H9 (cell line): Measurements from ENCODE around the gene MLPH. TPM values are rescaled to one million over a fixed set of nuclear protein-coding genes. Genes with fewer than 3 reads are reported as not detected.

Experiments used
- DNase-seq: peaks from one replicate; pipeline ENCODE4 v3.0.0-alpha.2; 2017
- H2AFZ ChIP-seq: one replicate; pipeline ENCODE4 v1.6.1; 2013; ENCODE audit warnings: mild to moderate bottlenecking, low read length, control low read depth, moderate library complexity
- H2AK5ac ChIP-seq: 2 replicates; pipeline ENCODE4 v1.6.1; 2013; ENCODE audit warnings: low read length, control low read depth, mixed read lengths; ENCODE audit not compliant: insufficient read length
- H2BK120ac ChIP-seq: one replicate; pipeline ENCODE4 v1.6.1; 2013; ENCODE audit warnings: low read depth, mild to moderate bottlenecking, low read length, control low read depth, inconsistent platforms; ENCODE audit not compliant: poor library complexity, severe bottlenecking
- H2BK12ac ChIP-seq: 2 replicates; pipeline ENCODE4 v1.6.1; 2013; ENCODE audit warnings: low read length, control low read depth, mixed read lengths, low read depth; ENCODE audit not compliant: insufficient read length
- H2BK15ac ChIP-seq: 2 replicates; pipeline ENCODE4 v1.6.1; 2013; ENCODE audit warnings: low read depth, low read length, control low read depth
- H2BK20ac ChIP-seq: one replicate; pipeline ENCODE4 v1.6.1; 2013; ENCODE audit warnings: low read depth, mild to moderate bottlenecking, low read length, control low read depth, inconsistent platforms; ENCODE audit not compliant: poor library complexity, severe bottlenecking
- H2BK5ac ChIP-seq: 2 replicates; pipeline ENCODE4 v1.6.1; 2013; ENCODE audit warnings: low read length, control low read depth, mixed read lengths; ENCODE audit not compliant: insufficient read length
- H3K14ac ChIP-seq: 2 replicates; pipeline ENCODE4 v1.6.1; 2013; ENCODE audit warnings: low read length, control low read depth; ENCODE audit not compliant: insufficient read depth
- H3K18ac ChIP-seq: 2 replicates; pipeline ENCODE4 v1.6.1; 2013; ENCODE audit warnings: low read depth, mild to moderate bottlenecking, mixed read lengths, low read length, control low read depth; ENCODE audit not compliant: insufficient read length
- H3K23ac ChIP-seq: 2 replicates; pipeline ENCODE4 v1.6.1; 2013; ENCODE audit warnings: low read length, control low read depth, mixed read lengths, low read depth; ENCODE audit not compliant: insufficient read length
- H3K23me2 ChIP-seq: 2 replicates; pipeline ENCODE4 v1.6.1; 2013; ENCODE audit warnings: low read depth, mild to moderate bottlenecking, mixed read lengths, low read length, control low read depth; ENCODE audit not compliant: insufficient read length, poor library complexity, severe bottlenecking
- H3K27ac ChIP-seq: 2 replicates; pipeline ENCODE4 v1.5.1; 2013; ENCODE audit warnings: low read length, control low read depth, mixed read lengths, low read depth; ENCODE audit not compliant: insufficient read length
- H3K27me3 ChIP-seq: 2 replicates; pipeline ENCODE4 v1.6.1; 2013; ENCODE audit warnings: low read length, control low read depth, inconsistent platforms; ENCODE audit not compliant: insufficient read depth
- H3K4ac ChIP-seq: 2 replicates; pipeline ENCODE4 v1.6.1; 2013; ENCODE audit warnings: low read depth, mild to moderate bottlenecking, control low read depth, inconsistent platforms, low read length, moderate library complexity
- H3K4me1 ChIP-seq: 2 replicates; pipeline ENCODE4 v1.6.1; 2013; ENCODE audit warnings: low read length, control low read depth, inconsistent platforms; ENCODE audit not compliant: insufficient read depth
- H3K4me2 ChIP-seq: 2 replicates; pipeline ENCODE4 v1.6.1; 2013; ENCODE audit warnings: low read length, control low read depth, mixed read lengths; ENCODE audit not compliant: insufficient read length, insufficient read depth
- H3K56ac ChIP-seq: 2 replicates; pipeline ENCODE4 v1.6.1; 2013; ENCODE audit warnings: low read depth, mild to moderate bottlenecking, mixed read lengths, low read length, control low read depth; ENCODE audit not compliant: insufficient read length
- H3K79me1 ChIP-seq: 2 replicates; pipeline ENCODE4 v1.6.1; 2013; ENCODE audit warnings: low read depth, mild to moderate bottlenecking, moderate library complexity, low read length, control low read depth, inconsistent platforms; ENCODE audit not compliant: insufficient read depth, poor library complexity, severe bottlenecking
- H3K79me2 ChIP-seq: 2 replicates; pipeline ENCODE4 v1.6.1; 2013; ENCODE audit warnings: low read length, control low read depth, inconsistent platforms; ENCODE audit not compliant: insufficient read depth
- H3K9ac ChIP-seq: 2 replicates; pipeline ENCODE4 v1.6.1; 2013; ENCODE audit warnings: low read length, control low read depth, mixed read lengths; ENCODE audit not compliant: insufficient read length; ENCODE audit errors: extremely low read depth
- H3K9me3 ChIP-seq: one replicate; pipeline ENCODE4 v1.6.1; 2013; ENCODE audit warnings: low read depth, low read length, inconsistent platforms; ENCODE audit not compliant: control insufficient read depth
- H3T11ph ChIP-seq: one replicate; pipeline ENCODE4 v1.6.1; 2013; ENCODE audit warnings: mild to moderate bottlenecking, low read length, control low read depth, inconsistent platforms
- H4K20me1 ChIP-seq: one replicate; pipeline ENCODE4 v1.6.1; 2013; ENCODE audit not compliant: control insufficient read depth, insufficient read length, insufficient read depth
- H4K5ac ChIP-seq: 2 replicates; pipeline ENCODE4 v1.6.1; 2013; ENCODE audit warnings: low read depth, mild to moderate bottlenecking, mixed read lengths, low read length, control low read depth; ENCODE audit not compliant: insufficient read length
- H4K8ac ChIP-seq: replicated peaks from 2 replicates; pipeline ENCODE4 v1.6.1; 2013; ENCODE audit warnings: low read length, control low read depth, mixed read lengths, low read depth; ENCODE audit not compliant: insufficient read length
- H4K91ac ChIP-seq: 2 replicates; pipeline ENCODE4 v1.6.1; 2013; ENCODE audit warnings: low read depth, mild to moderate bottlenecking, moderate library complexity, mixed read lengths, low read length, control low read depth; ENCODE audit not compliant: insufficient read length
- H3K27ac Mint-ChIP-seq, 3 experiments: 2 replicates in 2 of 3; 3 replicates in 1 of 3; pipeline ENCODE4 v1.8.0; 2020 to 2021; ENCODE audit warnings: mixed read lengths in 3 of 3, mild to moderate bottlenecking in 1 of 3, moderate library complexity in 1 of 3
- H3K27me3 Mint-ChIP-seq: 2 replicates; pipeline ENCODE4 v1.8.0; 2021; ENCODE audit warnings: low read depth, mild to moderate bottlenecking, moderate library complexity, mixed read lengths
- H3K36me3 Mint-ChIP-seq, 3 experiments: 2 replicates in 2 of 3; 3 replicates in 1 of 3; pipeline ENCODE4 v1.8.0; 2020 to 2021; ENCODE audit warnings: low read depth in 3 of 3, mixed read lengths in 3 of 3; ENCODE audit not compliant: insufficient read depth in 1 of 3
- H3K4me1 Mint-ChIP-seq, 2 experiments: 2 replicates each; pipeline ENCODE4 v1.8.0; 2020; ENCODE audit warnings: mixed read lengths in 2 of 2
- H3K4me3 Mint-ChIP-seq, 2 experiments: 2 replicates in 1 of 2; 3 replicates in 1 of 2; pipeline ENCODE4 v1.8.0; 2020 to 2021; ENCODE audit warnings: mild to moderate bottlenecking in 2 of 2, mixed read lengths in 2 of 2, moderate library complexity in 1 of 2
- H3K9me3 Mint-ChIP-seq, 2 experiments: 2 replicates in 1 of 2; 3 replicates in 1 of 2; pipeline ENCODE4 v1.8.0; 2020; ENCODE audit warnings: mild to moderate bottlenecking in 2 of 2, mixed read lengths in 2 of 2, moderate library complexity in 1 of 2
- WGBS: extraction: QIAGEN DNeasy Blood & Tissue Kit; methylation state at CpG from one replicate; pipeline ENCODE4 v1.1.7; 2013; ENCODE audit warnings: missing lambda C conversion rate, low lambda C conversion rate, mixed read lengths; ENCODE audit not compliant: insufficient read length; ENCODE audit errors: extremely low coverage; 5-methylcytosine and 5-hydroxymethylcytosine counted together
- total RNA-seq: library from RNA; stranded (reverse); gene quantifications from 2 replicates; pipeline ENCODE4 v1.2.1, GENCODE V29; 2021
- TF ChIP-seq, protein P1 (sequence below): fragments of 200-600 bp; sonication (generic); conservative IDR thresholded peaks from 3 replicates; pipeline ENCODE4 v1.8.0; 2021; ENCODE audit warnings: antibody characterized with exemption, mild to moderate bottlenecking

Gene MLPH
- total RNA-seq, 1 experiment from 2014 or later = 3.4 TPM

DNA sequence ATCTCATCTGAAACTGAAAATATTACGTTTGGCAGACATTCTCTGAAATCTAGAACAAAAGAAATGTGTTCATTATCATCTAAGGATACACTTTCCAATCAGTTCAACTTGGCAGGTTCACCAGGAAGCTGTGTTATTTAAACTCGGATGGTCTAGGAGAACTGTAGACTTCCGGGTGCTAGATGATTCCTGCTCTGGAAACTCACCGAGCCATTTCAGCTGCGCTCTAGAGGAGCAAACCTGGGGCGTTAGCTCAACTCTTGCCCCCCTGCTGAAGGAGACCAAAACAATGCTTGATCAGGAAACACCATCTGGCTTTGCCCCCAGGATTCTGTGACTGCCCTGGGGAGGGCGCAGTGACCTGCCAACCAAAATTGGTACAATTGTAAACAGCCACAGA, 22.9 kb downstream of the MLPH start:
- H2BK5ac ChIP-seq = no peak overlapping the region
- H4K5ac ChIP-seq = no peak overlapping the region
- no peak overlapping the region for H3K4ac ChIP-seq
- peaks cover 0 to 6% (median 0%) of the 10 kb centered on the region in 3 experiments; a peak in 3 of 7 replicates for H3K36me3 Mint-ChIP-seq
- no peak overlapping the region for H3K18ac ChIP-seq
- no peak overlapping the region for H3K4me2 ChIP-seq
- no peak for DNase-seq
- no CpG with 5 or more reads among the region's 7 CpGs for WGBS
- H3K79me2 ChIP-seq = no peaks in the 10 kb centered on the region
- no peak overlapping the region for H2BK12ac ChIP-seq
- H3K23me2 ChIP-seq = no peaks in the 10 kb centered on the region
- H3K27ac ChIP-seq = no peak overlapping the region
- H4K8ac ChIP-seq = no peak overlapping the region
- H2BK20ac ChIP-seq = no peak overlapping the region
- H3K27me3 ChIP-seq = no peaks in the 10 kb centered on the region
- H3K56ac ChIP-seq = no peak overlapping the region
- no peak overlapping the region for H2AFZ ChIP-seq
- H4K91ac ChIP-seq = no peak overlapping the region
- H3K79me1 ChIP-seq = no peaks in the 10 kb centered on the region
- H3K9ac ChIP-seq = no peak overlapping the region
- H3T11ph ChIP-seq = no peak overlapping the region
- no peak overlapping the region for H3K14ac ChIP-seq
- H3K4me1 ChIP-seq = no peaks in the 10 kb centered on the region
- no peak overlapping the region for H3K23ac ChIP-seq
- H3K4me1 Mint-ChIP-seq = peaks cover 3% of the 10 kb centered on the region in 2 experiments; a peak in 2 of 4 replicates
- no peak overlapping the region for H2BK120ac ChIP-seq
- H3K27ac Mint-ChIP-seq = no peak overlapping the region
- TF ChIP-seq, protein P1, sequence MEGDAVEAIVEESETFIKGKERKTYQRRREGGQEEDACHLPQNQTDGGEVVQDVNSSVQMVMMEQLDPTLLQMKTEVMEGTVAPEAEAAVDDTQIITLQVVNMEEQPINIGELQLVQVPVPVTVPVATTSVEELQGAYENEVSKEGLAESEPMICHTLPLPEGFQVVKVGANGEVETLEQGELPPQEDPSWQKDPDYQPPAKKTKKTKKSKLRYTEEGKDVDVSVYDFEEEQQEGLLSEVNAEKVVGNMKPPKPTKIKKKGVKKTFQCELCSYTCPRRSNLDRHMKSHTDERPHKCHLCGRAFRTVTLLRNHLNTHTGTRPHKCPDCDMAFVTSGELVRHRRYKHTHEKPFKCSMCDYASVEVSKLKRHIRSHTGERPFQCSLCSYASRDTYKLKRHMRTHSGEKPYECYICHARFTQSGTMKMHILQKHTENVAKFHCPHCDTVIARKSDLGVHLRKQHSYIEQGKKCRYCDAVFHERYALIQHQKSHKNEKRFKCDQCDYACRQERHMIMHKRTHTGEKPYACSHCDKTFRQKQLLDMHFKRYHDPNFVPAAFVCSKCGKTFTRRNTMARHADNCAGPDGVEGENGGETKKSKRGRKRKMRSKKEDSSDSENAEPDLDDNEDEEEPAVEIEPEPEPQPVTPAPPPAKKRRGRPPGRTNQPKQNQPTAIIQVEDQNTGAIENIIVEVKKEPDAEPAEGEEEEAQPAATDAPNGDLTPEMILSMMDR = no peak
- H2AK5ac ChIP-seq = no peak overlapping the region
- H2BK15ac ChIP-seq = no peak overlapping the region
- H3K9me3 ChIP-seq = no peaks in the 10 kb centered on the region
- H3K4me3 Mint-ChIP-seq = no peak overlapping the region
- peaks cover 4% of the 10 kb centered on the region; the same call in 1 of the 2 replicates for H3K27me3 Mint-ChIP-seq
- H3K9me3 Mint-ChIP-seq = peaks cover 6 to 11% of the 10 kb centered on the region in 2 experiments; a peak in 4 of 5 replicates
- H4K20me1 ChIP-seq = no peaks in the 10 kb centered on the region
